GM21360 (cell line): ENCODE results near the gene MBTPS2.

ENCODE experiments used
- ATAC-seq: cut with Tn5 transposase; IDR thresholded peaks from one replicate; pipeline ENCODE4 v1.9.1; 2021; ENCODE audit warnings: mild to moderate bottlenecking, moderate library complexity; ENCODE audit not compliant: unreplicated experiment

The MBTPS2 gene

DNA sequence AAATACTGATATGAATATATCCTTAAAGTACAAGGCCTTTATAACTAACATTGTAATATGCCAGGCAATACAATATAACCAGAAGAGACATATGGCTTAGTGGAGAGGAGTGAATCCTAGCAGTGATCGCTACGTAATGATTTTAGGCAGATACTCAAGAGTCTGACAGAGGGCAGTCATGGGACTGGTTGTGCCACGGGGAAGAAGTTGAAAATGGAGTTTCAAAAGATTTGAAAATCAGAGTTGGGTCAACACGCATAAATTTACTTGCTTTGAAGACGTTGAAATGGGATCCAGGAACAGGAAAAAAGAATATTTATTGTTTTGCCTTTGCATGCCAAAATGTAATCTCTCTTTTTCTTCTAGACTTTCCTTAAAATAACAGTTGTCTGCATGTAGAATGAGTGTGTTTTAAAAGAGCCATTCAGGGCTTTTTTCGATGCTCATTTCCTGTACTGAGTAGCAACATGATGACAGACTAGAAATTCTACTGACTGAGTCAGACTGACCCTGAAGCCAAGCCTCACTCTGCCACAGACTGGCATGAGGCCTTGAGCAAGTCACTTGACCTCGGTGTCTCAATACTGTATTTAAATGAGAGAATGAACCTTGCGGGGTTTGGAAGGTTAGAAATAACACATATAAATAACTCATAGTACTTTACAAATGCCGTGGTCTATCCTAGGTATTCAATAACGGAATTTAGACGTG lies 93.0 kb downstream of the MBTPS2 start:
- ATAC-seq: no peak

DNA sequence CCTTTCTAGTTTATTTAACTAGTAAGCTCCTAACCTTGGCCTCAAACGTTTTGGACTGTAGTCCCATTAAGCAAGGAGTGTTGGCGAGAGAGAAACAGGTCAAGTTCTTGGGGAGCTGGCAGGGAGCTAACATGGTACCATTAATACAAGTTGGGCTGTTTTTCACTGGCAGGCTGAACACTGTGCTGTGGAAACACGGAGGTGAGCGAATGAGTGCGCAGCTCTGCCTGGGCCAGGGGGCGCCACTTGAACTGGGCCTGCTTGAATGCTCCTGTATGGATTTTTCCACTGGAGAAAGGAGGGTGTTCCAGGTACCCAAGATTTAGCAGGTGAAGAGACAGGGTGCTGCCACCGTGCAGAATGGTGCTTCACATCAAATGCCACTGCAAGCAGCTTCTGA lies 93.7 kb downstream of the MBTPS2 start:
- no peak for ATAC-seq

DNA sequence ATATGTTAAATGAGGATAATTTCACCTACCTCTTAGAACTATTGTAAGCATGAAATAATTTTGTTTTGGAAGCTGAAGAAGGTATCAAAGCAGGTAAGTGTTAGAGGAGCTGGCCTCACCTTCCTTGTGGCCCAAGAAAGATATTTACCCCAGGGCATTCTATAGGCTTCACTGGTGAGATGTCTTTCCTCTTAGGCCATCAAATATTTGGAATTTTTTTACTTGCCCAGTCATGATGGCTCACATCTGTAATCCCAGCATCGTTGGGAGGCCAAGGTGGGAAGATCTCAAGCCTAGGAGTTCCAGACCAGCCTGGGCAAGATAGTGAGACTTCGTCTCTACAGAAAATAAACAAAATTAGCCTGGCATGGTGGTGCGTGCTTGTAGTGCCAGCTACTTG lies 95.0 kb downstream of the MBTPS2 start:
- ATAC-seq: no peak
